Naive thymus-derived CD8-positive, alpha-beta T cell (primary cell): ENCODE data around the gene OR4F6. TPM values are rescaled to one million over a fixed set of nuclear protein-coding genes. Genes with fewer than 3 reads are reported as not detected.

Experiments used
- ATAC-seq, 2 donors: fragments of 150-1000 bp; cut with Tn5 transposase in 1 of 2; sonication (Bioruptor Pico), chemical (Tn5 transposase) in 1 of 2; 1 replicate in 1 of 2; 2 replicates in 1 of 2; pipeline ENCODE4 v1.10.0; 2021; ENCODE audit warnings: mild to moderate bottlenecking in 2 of 2, moderate library complexity in 2 of 2
- POLR2A ChIA-PET: fragments of 350-600 bp; sonication (Branson Sonifier 250); formaldehyde crosslinking; loops from one replicate; lab custom pipeline; 2021; ENCODE audit warnings: antibody characterized with exemption; lab: Charles Lee
- DNase-seq, 10 donors: peaks; one replicate each; pipeline versions ENCODE4 v3.0.0 to v3.0.0-alpha.2; 2020 to 2022
- H3K27ac Mint-ChIP-seq, 10 donors: one replicate each; pipeline ENCODE4 v1.8.0; 2020 to 2022; ENCODE audit warnings: mild to moderate bottlenecking in 10 of 10, mixed read lengths in 10 of 10, moderate library complexity in 4 of 10, inconsistent platforms in 1 of 10
- H3K27me3 Mint-ChIP-seq, 5 donors: one replicate each; pipeline ENCODE4 v1.8.0; 2021 to 2022; ENCODE audit warnings: mixed read lengths in 5 of 5
- H3K36me3 Mint-ChIP-seq, 3 donors: one replicate each; pipeline ENCODE4 v1.8.0; 2020 to 2022; ENCODE audit warnings: mixed read lengths in 3 of 3, mild to moderate bottlenecking in 2 of 3, inconsistent platforms in 1 of 3
- H3K4me1 Mint-ChIP-seq, 4 donors: one replicate each; pipeline ENCODE4 v1.8.0; 2021 to 2022; ENCODE audit warnings: mixed read lengths in 4 of 4
- H3K4me3 Mint-ChIP-seq, 10 donors: one replicate each; pipeline ENCODE4 v1.8.0; 2020 to 2022; ENCODE audit warnings: mild to moderate bottlenecking in 10 of 10, mixed read lengths in 10 of 10, moderate library complexity in 6 of 10, inconsistent platforms in 1 of 10
- H3K9me3 Mint-ChIP-seq, 9 donors: one replicate each; pipeline ENCODE4 v1.8.0; 2020 to 2022; ENCODE audit warnings: mixed read lengths in 9 of 9, mild to moderate bottlenecking in 3 of 9, inconsistent platforms in 1 of 9, moderate library complexity in 1 of 9
- polyA plus RNA-seq, 3 donors: library from polyadenylated mRNA; unstranded; fragments of 300-500 nt; fragmentation: Illumina TruSeq; gene quantifications; one replicate each; pipeline ENCODE4 v1.2.3, GENCODE V29; 2021
- total RNA-seq, 8 experiments: library from RNA in 2 of 8; stranded (reverse) in 2 of 8; gene quantifications; one replicate each; pipeline ENCODE4 v1.2.3 and lab custom pipeline; 2021 to 2026

OR4F6 gene
- total and polyA plus RNA-seq, 5 experiments from 2014 or later = 0.30 TPM; not detected in 4

- POLR2A ChIA-PET = no interaction called here
- Mint-ChIP-seq H3K4me1 (no peaks in the 10 kb centered on the region), H3K27ac (no peak overlapping the region), H3K36me3 (peaks cover 0 to 2% (median 0%) of the 10 kb centered on the region in 3 donors), H3K4me3 (no peak overlapping the region), H3K27me3 (peaks cover 28 to 83% (median 36%) of the 10 kb centered on the region in 5 donors), H3K9me3 (peaks cover 0 to 2% (median 0%) of the 10 kb centered on the region in 9 donors)
- DNase-seq (no peak), ATAC-seq (no peak)
Observed at GRCh38 chr15:101808201-101808600, 4.9 kb downstream of the OR4F6 start.

GRCh38 chr15:101810456-101810855 is 7.1 kb downstream of the OR4F6 start:
- Mint-ChIP-seq H3K4me3 (no peak overlapping the region), H3K27me3 (peaks cover 30 to 80% (median 35%) of the 10 kb centered on the region in 5 donors), H3K27ac (peak overlapping the region in 1 of 10 donors; percentile 78), H3K4me1 (no peaks in the 10 kb centered on the region), H3K36me3 (peaks cover 0 to 2% (median 0%) of the 10 kb centered on the region in 3 donors), H3K9me3 (peaks cover 0 to 2% (median 0%) of the 10 kb centered on the region in 9 donors)
- POLR2A ChIA-PET = no interaction called here
- ATAC-seq (no peak), DNase-seq (no peak)

GRCh38 chr15:101810876-101811275 is 7.6 kb downstream of the OR4F6 start:
- Mint-ChIP-seq H3K9me3 (peaks cover 0 to 2% (median 0%) of the 10 kb centered on the region in 9 donors), H3K4me3 (no peak overlapping the region), H3K27me3 (peaks cover 31 to 80% (median 32%) of the 10 kb centered on the region in 5 donors), H3K4me1 (no peaks in the 10 kb centered on the region), H3K27ac (peak overlapping the region in 1 of 10 donors; percentile 78), H3K36me3 (peaks cover 0 to 2% (median 0%) of the 10 kb centered on the region in 3 donors)
- POLR2A ChIA-PET = no interaction called here
- DNase-seq (no peak), ATAC-seq (no peak)

- Mint-ChIP-seq H3K36me3 (peaks cover 0 to 2% (median 0%) of the 10 kb centered on the region in 3 donors), H3K9me3 (peaks cover 0 to 2% (median 0%) of the 10 kb centered on the region in 9 donors), H3K4me1 (no peaks in the 10 kb centered on the region), H3K27ac (peak within 1 kb of the TSS in 1 of 10 donors; percentile 78), H3K27me3 (peaks cover 28 to 79% (median 32%) of the 10 kb centered on the region in 5 donors), H3K4me3 (no peak within 1 kb of the TSS)
- POLR2A ChIA-PET = no interaction called here
- DNase-seq (no peak), ATAC-seq (no peak)
Observed at GRCh38 chr15:101811902-101812301, 8.6 kb downstream of the OR4F6 start, which contains the start of gene OR4F15. OR4F15 (plus strand) TSS chr15:101812202; CDS start chr15:101818187, 5,985 bp downstream.

- ATAC-seq = no peak
- H3K27ac Mint-ChIP-seq = no peak overlapping the region
- H3K4me3 Mint-ChIP-seq = no peak overlapping the region
- H3K9me3 Mint-ChIP-seq = peaks cover 0 to 2% (median 0%) of the 10 kb centered on the region in 9 donors
- peaks cover 26 to 89% (median 33%) of the 10 kb centered on the region in 5 donors for H3K27me3 Mint-ChIP-seq
- DNase-seq = no peak
- POLR2A ChIA-PET = no interaction called here
- H3K4me1 Mint-ChIP-seq = no peaks in the 10 kb centered on the region
- peaks cover 0 to 2% (median 0%) of the 10 kb centered on the region in 3 donors for H3K36me3 Mint-ChIP-seq
Observed at GRCh38 chr15:101813803-101814534, 10.7 kb downstream of the OR4F6 start.

GRCh38 chr15:101820781-101821180 is 17.5 kb downstream of the OR4F6 start:
- H3K36me3 Mint-ChIP-seq = no peaks in the 10 kb centered on the region
- H3K27me3 Mint-ChIP-seq = peaks cover 22 to 83% (median 30%) of the 10 kb centered on the region in 5 donors
- H3K27ac Mint-ChIP-seq = no peak overlapping the region
- no peak overlapping the region for H3K4me3 Mint-ChIP-seq
- no peaks in the 10 kb centered on the region for H3K4me1 Mint-ChIP-seq
- DNase-seq (no peak), ATAC-seq (no peak)
- POLR2A ChIA-PET = no interaction called here
- H3K9me3 Mint-ChIP-seq = peaks cover 0 to 9% (median 0%) of the 10 kb centered on the region in 9 donors

- H3K4me3 Mint-ChIP-seq = no peak overlapping the region
- peaks cover 0 to 2% (median 0%) of the 10 kb centered on the region in 4 donors for H3K4me1 Mint-ChIP-seq
- peaks cover 0 to 9% (median 2%) of the 10 kb centered on the region in 9 donors for H3K9me3 Mint-ChIP-seq
- peaks cover 0 to 2% (median 0%) of the 10 kb centered on the region in 3 donors for H3K36me3 Mint-ChIP-seq
- H3K27me3 Mint-ChIP-seq = peaks cover 31 to 72% (median 36%) of the 10 kb centered on the region in 5 donors
- POLR2A ChIA-PET = no interaction called here
- H3K27ac Mint-ChIP-seq = no peak overlapping the region
- ATAC-seq = no peak
- no peak for DNase-seq
Observed at GRCh38 chr15:101827257-101827656, 23.9 kb downstream of the OR4F6 start.

GRCh38 chr15:101828774-101829173 is 25.5 kb downstream of the OR4F6 start:
- Mint-ChIP-seq H3K4me1 (peaks cover 0 to 2% (median 0%) of the 10 kb centered on the region in 4 donors), H3K4me3 (no peak overlapping the region), H3K9me3 (peaks cover 0 to 11% (median 7%) of the 10 kb centered on the region in 9 donors), H3K27ac (no peak overlapping the region), H3K27me3 (peaks cover 28 to 59% (median 35%) of the 10 kb centered on the region in 5 donors), H3K36me3 (peaks cover 0 to 5% (median 0%) of the 10 kb centered on the region in 3 donors)
- POLR2A ChIA-PET = no interaction called here
- DNase-seq = no peak
- no peak for ATAC-seq

GRCh38 chr15:101841656-101842055 is 38.3 kb downstream of the OR4F6 start:
- POLR2A ChIA-PET = no interaction called here
- Mint-ChIP-seq H3K4me1 (no peaks in the 10 kb centered on the region), H3K9me3 (peaks cover 0 to 4% (median 0%) of the 10 kb centered on the region in 9 donors), H3K36me3 (no peaks in the 10 kb centered on the region), H3K27me3 (peaks cover 20 to 44% (median 28%) of the 10 kb centered on the region in 5 donors), H3K4me3 (no peak overlapping the region), H3K27ac (no peak overlapping the region)
- DNase-seq (no peak), ATAC-seq (no peak)

- Mint-ChIP-seq H3K27me3 (peaks cover 28 to 59% (median 38%) of the 10 kb centered on the region in 5 donors), H3K36me3 (no peaks in the 10 kb centered on the region)
- POLR2A ChIA-PET = no interaction called here
Observed at GRCh38 chr15:101844916-101845315, 41.6 kb downstream of the OR4F6 start.

GRCh38 chr15:101852356-101852755 is 49.0 kb downstream of the OR4F6 start:
- peaks cover 7 to 55% (median 33%) of the 10 kb centered on the region in 5 donors for H3K27me3 Mint-ChIP-seq
- ATAC-seq = no peak
- H3K27ac Mint-ChIP-seq = no peak overlapping the region
- peaks cover 0 to 4% (median 0%) of the 10 kb centered on the region in 9 donors for H3K9me3 Mint-ChIP-seq
- H3K4me3 Mint-ChIP-seq = no peak overlapping the region
- H3K36me3 Mint-ChIP-seq = no peaks in the 10 kb centered on the region
- POLR2A ChIA-PET = no interaction called here
- no peak for DNase-seq
- no peaks in the 10 kb centered on the region for H3K4me1 Mint-ChIP-seq

More at GRCh38 chr15:101844916-101845315, 41.6 kb downstream of the OR4F6 start:
- Mint-ChIP-seq H3K4me3 (no peak overlapping the region), H3K4me1 (no peaks in the 10 kb centered on the region), H3K9me3 (peaks cover 0 to under 1% (median 0%) of the 10 kb centered on the region in 9 donors), H3K27ac (no peak overlapping the region)
- ATAC-seq (no peak), DNase-seq (no peak)
